Chondrocyte (in vitro differentiated cells): ENCODE measurements around the gene C11orf16. TPM values are rescaled to one million over a fixed set of nuclear protein-coding genes. Genes with fewer than 3 reads are reported as not detected.
A peak's percentile ranks its signal among the peaks of the same experiment; 100 is the strongest.

ENCODE experiments used
- DNase-seq: peaks from one replicate; pipeline ENCODE4 v3.0.0; 2021; ENCODE audit warnings: mixed read lengths, low spot score
- H3K27ac Mint-ChIP-seq: one replicate; pipeline ENCODE4 v1.8.0; 2021; ENCODE audit warnings: mild to moderate bottlenecking, moderate library complexity, mixed read lengths; ENCODE audit not compliant: unreplicated experiment
- H3K27me3 Mint-ChIP-seq: 2 replicates; pipeline ENCODE4 v1.8.0; 2021; ENCODE audit warnings: low read depth, mixed read lengths
- H3K36me3 Mint-ChIP-seq: 2 replicates; pipeline ENCODE4 v1.8.0; 2021; ENCODE audit warnings: low read depth, mixed read lengths
- H3K4me1 Mint-ChIP-seq: 2 replicates; pipeline ENCODE4 v1.8.0; 2021; ENCODE audit warnings: low read depth, mild to moderate bottlenecking, mixed read lengths
- H3K4me3 Mint-ChIP-seq: one replicate; pipeline ENCODE4 v1.8.0; 2021; ENCODE audit warnings: mild to moderate bottlenecking, moderate library complexity, mixed read lengths; ENCODE audit not compliant: unreplicated experiment
- H3K9me3 Mint-ChIP-seq: 2 replicates; pipeline ENCODE4 v1.8.0; 2021; ENCODE audit warnings: low read depth, mixed read lengths
- CTCF ChIP-seq: fragments of 200-600 bp; sonication (generic); IDR thresholded peaks from 2 replicates; pipeline ENCODE4 v1.5.0; 2021; ENCODE audit warnings: antibody characterized with exemption, mild to moderate bottlenecking, moderate library complexity
- total RNA-seq: library from RNA; stranded (reverse); gene quantifications from 3 replicates; pipeline ENCODE4 v1.2.1, GENCODE V29; 2021

The C11orf16 gene
- total RNA-seq, 1 donor from 2014 or later = not detected

- DNase-seq = no peak
- Mint-ChIP-seq H3K4me1 (peaks cover 37% of the 10 kb centered on the region), H3K27me3 (no peaks in the 10 kb centered on the region), H3K4me3 (peak overlapping the region; percentile 95), H3K9me3 (no peaks in the 10 kb centered on the region), H3K27ac (peak overlapping the region; percentile 56), H3K36me3 (no peaks in the 10 kb centered on the region)
- no peak for TF ChIP-seq CTCF
These were observed 30.1 kb upstream of the C11orf16 start for GRCh38 chr11:8962841-8963240.

- Mint-ChIP-seq H3K9me3 (no peaks in the 10 kb centered on the region), H3K4me3 (no peak overlapping the region), H3K4me1 (peaks cover 37% of the 10 kb centered on the region), H3K27me3 (no peaks in the 10 kb centered on the region), H3K36me3 (no peaks in the 10 kb centered on the region), H3K27ac (peak overlapping the region; percentile 54)
- no peak for DNase-seq
- no peak for TF ChIP-seq CTCF
These were observed 28.7 kb upstream of the C11orf16 start for GRCh38 chr11:8961401-8961800.

- peaks cover 28% of the 10 kb centered on the region for H3K4me1 Mint-ChIP-seq
- peak; percentile 92 for TF ChIP-seq CTCF
- no peak for DNase-seq
- peaks cover 4% of the 10 kb centered on the region for H3K36me3 Mint-ChIP-seq
- H3K27me3 Mint-ChIP-seq = no peaks in the 10 kb centered on the region
- peak overlapping the region; percentile 75 for H3K27ac Mint-ChIP-seq
- no peak overlapping the region for H3K4me3 Mint-ChIP-seq
- no peaks in the 10 kb centered on the region for H3K9me3 Mint-ChIP-seq
These were observed 26.9 kb upstream of the C11orf16 start for GRCh38 chr11:8959546-8960166.

GRCh38 chr11:8956860-8957259, 24.1 kb upstream of the C11orf16 start:
- peaks cover 16% of the 10 kb centered on the region for H3K36me3 Mint-ChIP-seq
- no peak overlapping the region for H3K4me3 Mint-ChIP-seq
- TF ChIP-seq CTCF = no peak
- H3K4me1 Mint-ChIP-seq = peaks cover 13% of the 10 kb centered on the region
- no peak for DNase-seq
- H3K9me3 Mint-ChIP-seq = no peaks in the 10 kb centered on the region
- H3K27ac Mint-ChIP-seq = no peak overlapping the region
- no peaks in the 10 kb centered on the region for H3K27me3 Mint-ChIP-seq

- Mint-ChIP-seq H3K36me3 (peaks cover 29% of the 10 kb centered on the region), H3K27ac (no peak overlapping the region), H3K27me3 (no peaks in the 10 kb centered on the region), H3K9me3 (no peaks in the 10 kb centered on the region), H3K4me1 (no peaks in the 10 kb centered on the region), H3K4me3 (no peak overlapping the region)
- no peak for TF ChIP-seq CTCF
- no peak for DNase-seq
These were observed 16.1 kb upstream of the C11orf16 start for GRCh38 chr11:8948886-8949285.
